Suppressor macrophage treated with lipopolysaccharide for 1 hour (primary cell): ENCODE results near the gene PTPN18.

ENCODE experiments used
- DNase-seq, 3 donors: peaks; one replicate each; pipeline ENCODE4 v3.0.0-alpha.2; 2020 to 2022

Gene PTPN18

GRCh38 chr2:130339885-130340745, 15.7 kb upstream of the PTPN18 start:
- DNase-seq: peak in 1 of 3 donors; percentile 26

DNA sequence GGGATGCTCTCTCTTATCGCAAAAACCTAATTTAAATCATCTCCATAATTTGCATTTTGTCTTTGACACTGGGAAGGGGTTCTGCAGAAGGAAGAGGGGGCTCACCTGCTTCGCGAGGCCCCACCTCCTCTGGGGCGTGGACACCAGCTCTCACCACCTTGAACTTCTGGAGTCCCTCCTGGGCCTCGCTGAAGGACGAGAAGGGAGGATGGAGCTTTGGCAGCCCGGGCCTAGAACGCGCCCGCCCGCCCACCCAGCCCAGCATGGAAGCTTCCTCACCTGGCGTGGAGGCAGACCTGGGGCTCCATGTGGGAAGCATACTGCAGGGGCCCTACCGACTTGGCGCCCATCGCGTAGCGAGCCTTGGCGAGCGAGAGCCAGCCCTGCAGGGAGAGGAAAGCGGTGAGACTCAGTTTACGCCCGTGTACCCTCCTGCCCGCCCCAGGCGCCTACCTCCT, 14.3 kb upstream of the PTPN18 start:
- no peak for DNase-seq

DNA sequence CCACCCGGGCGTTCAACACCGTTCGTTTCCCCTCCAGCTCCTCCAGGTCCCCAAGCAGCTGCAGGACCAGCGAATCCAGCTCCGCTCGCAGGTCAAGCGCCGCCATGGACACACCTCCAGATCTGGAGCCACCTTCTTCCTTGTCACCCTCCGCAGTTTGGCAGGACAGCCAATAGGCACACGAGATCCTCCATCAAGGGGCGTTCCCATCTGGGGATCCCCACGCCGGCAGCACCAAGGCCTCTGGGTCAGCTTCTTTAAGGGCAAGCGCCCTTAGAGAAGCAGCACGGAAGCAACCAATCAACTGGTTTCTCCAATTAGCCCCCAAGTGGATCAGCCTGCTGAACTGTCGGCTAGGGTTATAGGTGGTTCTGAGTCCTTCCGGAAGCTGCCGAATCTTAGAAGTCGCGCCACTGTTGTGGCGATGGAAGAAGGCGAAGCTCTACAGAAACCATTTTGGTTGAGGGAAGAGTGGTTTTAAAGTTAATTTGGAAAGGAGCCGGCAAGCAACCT, 13.8 kb upstream of the PTPN18 start:
- DNase-seq: peak; percentile 91 to 93 (median 92)

GRCh38 chr2:130342533-130343275, 13.2 kb upstream of the PTPN18 start, which contains the start of gene IMP4:
Gene IMP4 (plus strand): TSS chr2:130342897. CDS start chr2:130342933, 36 bp downstream.
- peak; percentile 97 to 99 (median 99) for DNase-seq

GRCh38 chr2:130344578-130344977, 11.3 kb upstream of the PTPN18 start:
- no peak for DNase-seq

- no peak for DNase-seq
Observed at GRCh38 chr2:130345091-130345490, 10.8 kb upstream of the PTPN18 start.

GRCh38 chr2:130345611-130346010, 10.2 kb upstream of the PTPN18 start:
- DNase-seq: no peak

- DNase-seq: no peak
Observed at GRCh38 chr2:130346041-130346740, 9.7 kb upstream of the PTPN18 start.

DNA sequence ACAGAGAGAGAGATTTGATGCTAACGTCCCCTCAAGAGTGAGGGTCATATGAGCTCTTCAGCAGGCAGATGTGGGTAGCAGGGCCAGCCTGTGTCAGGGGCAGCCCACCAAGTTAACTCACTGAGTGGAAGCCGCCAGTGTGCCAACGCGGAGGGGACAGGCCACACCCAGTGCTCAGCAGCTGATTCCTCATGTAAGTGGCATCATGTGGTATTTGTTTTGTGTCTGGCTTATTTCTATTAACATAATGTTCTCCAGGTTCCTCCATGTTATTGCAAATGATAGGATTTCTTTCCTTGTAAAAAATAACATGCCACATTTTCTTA, 9.2 kb upstream of the PTPN18 start:
- no peak for DNase-seq

- DNase-seq: no peak
Observed at GRCh38 chr2:130347220-130347925, 8.5 kb upstream of the PTPN18 start.

DNA sequence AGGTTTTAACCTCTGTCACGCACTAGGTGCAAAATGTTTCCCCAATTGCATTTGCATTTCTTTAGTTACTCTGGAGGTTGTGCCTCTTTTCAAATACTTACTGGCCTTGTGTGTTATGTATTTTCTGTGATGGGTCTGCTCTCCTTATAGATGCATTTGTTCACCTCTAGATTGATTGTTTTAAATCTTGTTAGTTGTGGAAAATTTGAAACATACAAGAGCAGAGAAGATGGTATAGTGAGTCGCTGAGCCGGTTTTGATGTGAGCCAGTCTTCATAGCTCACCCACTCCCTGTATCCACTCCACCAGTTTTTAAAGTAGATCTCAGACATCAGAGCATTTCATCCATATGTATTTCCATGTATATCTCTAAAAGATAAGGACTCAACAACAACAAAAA, 6.7 kb upstream of the PTPN18 start:
- DNase-seq: no peak

- DNase-seq: no peak
Observed at GRCh38 chr2:130351711-130352110, 4.1 kb upstream of the PTPN18 start.

DNA sequence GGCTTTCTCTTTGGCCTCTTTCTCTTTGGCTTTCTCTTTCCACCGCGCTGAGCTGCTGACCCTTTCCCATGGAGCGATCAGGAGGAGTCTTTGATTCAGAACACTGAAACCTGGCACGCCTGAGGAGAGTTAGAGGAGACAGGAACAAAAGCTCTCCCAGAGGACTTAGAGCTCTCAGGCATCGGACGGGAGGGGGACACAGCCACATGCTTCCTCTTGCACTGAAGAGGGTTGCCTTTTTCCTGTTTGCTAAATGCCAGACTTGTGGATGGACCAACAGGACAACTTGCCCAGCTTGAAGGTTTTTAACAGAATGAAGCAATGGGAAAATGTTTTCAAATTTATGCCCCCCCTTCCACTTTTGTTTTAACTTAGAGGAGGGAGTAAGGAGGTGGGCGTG, 3.6 kb upstream of the PTPN18 start:
- peak; percentile 69 to 84 (median 76) for DNase-seq

GRCh38 chr2:130353291-130354138, 2.3 kb upstream of the PTPN18 start:
- DNase-seq: no peak

- no peak for DNase-seq
Observed at GRCh38 chr2:130354139-130354428, 1.8 kb upstream of the PTPN18 start.

GRCh38 chr2:130355172-130355577, 681 bp upstream of the PTPN18 start:
- peak; percentile 44 to 82 (median 60) for DNase-seq

DNA sequence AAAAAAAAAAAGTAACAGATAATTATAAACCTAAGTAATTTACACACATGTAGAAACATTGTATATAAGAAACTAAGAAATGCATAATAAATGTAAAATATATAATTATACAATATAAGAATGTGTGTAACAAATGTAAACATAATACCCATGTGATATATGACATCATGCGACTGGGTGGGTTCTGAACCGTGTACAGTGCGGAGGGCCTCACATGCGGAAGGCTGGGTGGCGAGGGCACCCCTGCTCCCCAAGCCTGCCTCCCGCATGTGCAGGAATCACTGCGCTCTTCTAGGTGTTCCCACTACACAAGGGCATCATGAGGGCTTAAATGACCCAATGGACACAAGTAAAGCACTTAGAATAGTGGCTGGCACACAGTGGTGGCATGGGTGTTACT, 2.0 kb downstream of the PTPN18 start:
- no peak for DNase-seq

DNA sequence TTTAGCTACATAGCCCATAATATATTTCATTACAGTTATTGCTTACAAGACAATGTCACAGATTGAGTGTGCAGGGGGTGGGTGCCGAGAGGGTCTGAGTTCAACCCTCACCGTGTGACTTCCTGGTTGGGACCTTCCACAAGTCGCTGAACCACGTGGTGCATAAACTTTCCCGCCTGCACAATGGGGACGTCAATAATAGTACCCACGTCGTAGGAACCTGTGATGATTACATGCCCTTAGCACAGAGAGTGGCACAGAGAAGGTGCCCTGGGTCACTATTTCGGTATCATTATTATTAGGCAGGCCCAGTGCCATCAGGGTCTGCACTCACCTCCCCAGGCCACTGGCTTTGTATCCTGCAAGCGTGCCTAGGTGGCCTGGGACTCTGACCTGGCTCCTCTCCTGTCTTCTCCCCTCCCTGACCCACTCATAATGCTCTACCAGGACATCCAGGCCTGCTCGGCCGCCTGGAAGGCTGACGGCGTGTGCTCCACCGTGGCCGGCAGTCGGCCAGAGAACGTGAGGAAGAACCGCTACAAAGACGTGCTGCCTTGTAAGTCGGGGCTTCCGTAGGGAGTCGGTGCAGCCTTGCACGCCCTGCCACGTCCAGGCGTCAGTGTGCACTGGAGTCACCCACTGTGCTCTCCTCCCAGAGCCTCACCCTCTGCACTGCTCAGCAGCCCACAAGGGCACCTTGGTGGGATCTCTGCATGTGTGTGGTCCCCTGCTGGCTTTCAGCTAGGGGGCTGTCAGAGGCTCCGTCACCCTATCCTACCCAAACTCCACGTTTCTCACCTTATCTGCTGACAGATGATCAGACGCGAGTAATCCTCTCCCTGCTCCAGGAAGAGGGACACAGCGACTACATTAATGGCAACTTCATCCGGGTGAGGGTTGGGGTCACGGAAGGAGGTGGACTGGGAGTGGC, 2.8 kb downstream of the PTPN18 start:
- no peak for DNase-seq

DNA sequence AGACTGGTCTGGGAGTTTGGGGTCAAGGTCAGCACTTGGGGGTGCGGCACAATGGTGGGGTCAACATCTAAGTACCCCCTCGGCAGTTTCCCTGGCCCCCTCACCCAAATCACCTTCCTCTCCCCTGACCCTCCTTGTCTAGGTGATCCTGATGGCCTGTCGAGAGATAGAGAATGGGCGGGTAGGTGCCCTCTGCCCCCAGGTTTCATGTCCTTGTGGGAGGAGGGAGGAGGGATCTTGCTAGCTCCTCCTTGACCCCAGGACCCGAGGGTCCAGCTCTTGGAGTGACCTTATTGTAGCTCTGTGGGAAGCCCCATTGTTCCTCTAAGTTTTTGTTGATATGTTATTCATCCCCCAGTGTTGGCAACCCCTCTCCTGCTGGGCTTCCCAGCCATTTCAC, 3.6 kb downstream of the PTPN18 start:
- no peak for DNase-seq

GRCh38 chr2:130363479-130363878, 7.6 kb downstream of the PTPN18 start:
- DNase-seq: no peak

DNA sequence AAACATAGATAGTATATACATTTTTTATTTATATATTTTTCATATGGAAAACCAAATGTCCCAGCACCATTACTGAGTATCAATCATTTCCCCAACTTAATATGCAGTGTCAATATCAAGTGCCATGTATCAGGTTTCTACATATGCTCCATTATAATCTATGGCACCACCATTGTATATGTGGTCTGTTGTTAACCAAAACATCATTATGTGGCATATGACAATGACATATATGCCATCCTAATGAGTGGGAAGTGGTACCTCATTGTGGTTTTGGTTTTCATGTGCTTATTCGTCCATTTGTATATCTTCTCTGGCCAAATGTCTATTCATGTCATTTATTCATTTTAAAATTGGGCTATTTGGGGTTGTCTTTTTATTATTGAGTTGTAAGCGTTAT, 9.2 kb downstream of the PTPN18 start:
- DNase-seq: no peak
